ENCODE results near the gene FLVCR1.
A peak's percentile ranks its signal among the peaks of the same experiment; 100 is the strongest.
"Not testable (repeated sequence)": the region's sequence is repeated elsewhere in the genome, so short reads cannot be mapped to it uniquely, and the experiment has no call there.

The FLVCR1 gene

GRCh38 chr1:212879947-212880690 lies 22.0 kb downstream of the FLVCR1 start:
- no peak for DNase-seq
- TF ChIP-seq GATA1 (IDR thresholded peaks at IDR 0.05; ENCODE audit: low read depth, low read length) (no peak), POLR2A (IDR thresholded peaks at IDR 0.05; ENCODE audit: low read length) (no peak)

- no peak for DNase-seq
- no peak for TF ChIP-seq POLR2A (IDR thresholded peaks at IDR 0.05; ENCODE audit: low read length)
- TF ChIP-seq GATA1 (IDR thresholded peaks at IDR 0.05; ENCODE audit: low read depth, low read length): no peak
Observed at GRCh38 chr1:212884592-212884991, 26.5 kb downstream of the FLVCR1 start.

GRCh38 chr1:212892108-212892507 lies 34.0 kb downstream of the FLVCR1 start:
- no peak for DNase-seq
- TF ChIP-seq GATA1 (IDR thresholded peaks at IDR 0.05; ENCODE audit: low read depth, low read length) (no peak), POLR2A (IDR thresholded peaks at IDR 0.05; ENCODE audit: low read length) (no peak)

GRCh38 chr1:212899845-212900244 lies 41.8 kb downstream of the FLVCR1 start:
- DNase-seq: no peak
- TF ChIP-seq POLR2A (IDR thresholded peaks at IDR 0.05; ENCODE audit: low read length): no peak
- TF ChIP-seq GATA1 (IDR thresholded peaks at IDR 0.05; ENCODE audit: low read depth, low read length): no peak

GRCh38 chr1:212901290-212901689 lies 43.2 kb downstream of the FLVCR1 start:
- TF ChIP-seq POLR2A (IDR thresholded peaks at IDR 0.05; ENCODE audit: low read length) (no peak), GATA1 (IDR thresholded peaks at IDR 0.05; ENCODE audit: low read depth, low read length) (no peak)
- no peak for DNase-seq

GRCh38 chr1:212902054-212902453 lies 44.0 kb downstream of the FLVCR1 start:
- TF ChIP-seq GATA1 (IDR thresholded peaks at IDR 0.05; ENCODE audit: low read depth, low read length) (no peak), POLR2A (IDR thresholded peaks at IDR 0.05; ENCODE audit: low read length) (no peak)

GRCh38 chr1:212903664-212904063 lies 45.6 kb downstream of the FLVCR1 start:
- no peak for TF ChIP-seq GATA1 (IDR thresholded peaks at IDR 0.05; ENCODE audit: low read depth, low read length)
- no peak for TF ChIP-seq POLR2A (IDR thresholded peaks at IDR 0.05; ENCODE audit: low read length)
- no peak for DNase-seq

More at GRCh38 chr1:212902054-212902453, 44.0 kb downstream of the FLVCR1 start:
- no peak for DNase-seq

- not testable (repeated sequence) for DNase-seq
Observed at GRCh38 chr1:212908071-212908470, 50.0 kb downstream of the FLVCR1 start.

- TF ChIP-seq GATA1 (IDR thresholded peaks at IDR 0.05; ENCODE audit: low read depth, low read length) (no peak), POLR2A (IDR thresholded peaks at IDR 0.05; ENCODE audit: low read length) (no peak)
- DNase-seq: no peak
Observed at GRCh38 chr1:212908971-212909370, 50.9 kb downstream of the FLVCR1 start.

GRCh38 chr1:212909652-212910063 lies 51.6 kb downstream of the FLVCR1 start:
- no peak for DNase-seq
- no peak for TF ChIP-seq GATA1 (IDR thresholded peaks at IDR 0.05; ENCODE audit: low read depth, low read length)
- no peak for TF ChIP-seq POLR2A (IDR thresholded peaks at IDR 0.05; ENCODE audit: low read length)

GRCh38 chr1:212910213-212910612 lies 52.1 kb downstream of the FLVCR1 start:
- DNase-seq: not testable (repeated sequence)

GRCh38 chr1:212913638-212914037 lies 55.6 kb downstream of the FLVCR1 start:
- not testable (repeated sequence) for DNase-seq

GRCh38 chr1:212914110-212914509 lies 56.0 kb downstream of the FLVCR1 start:
- not testable (repeated sequence) for DNase-seq

GRCh38 chr1:212914789-212915188 lies 56.7 kb downstream of the FLVCR1 start:
- TF ChIP-seq POLR2A (IDR thresholded peaks at IDR 0.05; ENCODE audit: low read length): no peak
- no peak for TF ChIP-seq GATA1 (IDR thresholded peaks at IDR 0.05; ENCODE audit: low read depth, low read length)
- no peak for DNase-seq

- TF ChIP-seq POLR2A (IDR thresholded peaks at IDR 0.05; ENCODE audit: low read length): no peak
- peak in 1 of 2 experiments; percentile 8 for DNase-seq
Observed at GRCh38 chr1:212915245-212916091, 57.4 kb downstream of the FLVCR1 start.

Measured in erythroblast (primary cell).